Heart left ventricle (tissue), 13 donors: ENCODE measurements around the gene ESYT3.
"Not testable (repeated sequence)": the region's sequence is repeated elsewhere in the genome, so short reads cannot be mapped to it uniquely, and the experiment has no call there.

ENCODE experiments used
- POLR2A ChIP-seq, 2 donors: fragments of 450-650 bp; IDR thresholded peaks; one replicate each; pipeline ENCODE4 v1.6.1; 2017; ENCODE audit warnings: antibody characterized with exemption in 2 of 2, mild to moderate bottlenecking in 2 of 2, moderate library complexity in 2 of 2
- TF ChIP-seq, protein P1 (sequence below), 12 donors: fragments of 200-600 bp; sonication (generic) in 4 of 12; IDR thresholded peaks; one replicate each; pipeline versions ENCODE4 v1.5.0 to v1.8.0; 2018 to 2022; ENCODE audit warnings: antibody characterized with exemption in 12 of 12, mild to moderate bottlenecking in 5 of 12
- donor health status: ischemic (EF 13 %, LVEDD 7.1; RV severe dilation, severe dysfunction).
- donor health status: DM: no; HTN: yes; CAD: no.
- donor health status: DM: no; HTN: no; CAD: no.
- donor health status: ischemic (EF 25% LVEDD 6.9; RV normal size, moderate dysfunction).
- donor health status: ischemic (EF 25% LVEDD 5.7; RV mildly dilated, moderate dysfunction).
- donor health status: ischemic (EF 35%, LVEDD 5.7; RV mildly dilated, moderate dysfunction).
- donor health status: nonischemic (EF 11% LVEDD 7.7; RV severe dilation, severe dysfunction).
- donor health status: DM: yes; HTN: yes; CAD: no.
- donor health status: PGD.
- donor health status: ischemic (EF 29% LVEDD 5.4; RV normal size, mild dysfunction).
- donor health status: nonischemic (EF 23%, LVEDD 6.1; RV moderate dilation, normal function).

DNA sequence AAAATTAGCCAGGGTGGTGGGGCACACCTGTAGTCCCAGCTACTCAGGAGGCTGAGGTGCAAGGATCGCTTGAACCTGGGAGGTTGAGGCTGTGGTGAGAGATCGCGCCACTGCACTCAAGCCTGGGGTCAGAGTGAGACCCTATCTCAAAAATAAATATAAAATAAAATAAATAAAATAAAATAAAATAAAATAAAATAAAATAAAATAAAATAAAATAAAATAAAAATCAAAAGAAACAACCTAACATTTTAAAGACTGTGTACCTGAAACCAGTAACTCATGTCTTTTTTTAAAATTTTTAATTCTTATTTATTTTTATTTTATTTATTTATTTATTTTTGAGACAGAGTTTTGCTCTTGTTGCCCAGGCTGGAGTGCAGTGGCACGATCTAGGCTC lies 7.7 kb upstream of the ESYT3 start:
- TF ChIP-seq POLR2A (IDR thresholded peaks at IDR 0.05), result not testable (repeated sequence)
- TF ChIP-seq, protein P1, sequence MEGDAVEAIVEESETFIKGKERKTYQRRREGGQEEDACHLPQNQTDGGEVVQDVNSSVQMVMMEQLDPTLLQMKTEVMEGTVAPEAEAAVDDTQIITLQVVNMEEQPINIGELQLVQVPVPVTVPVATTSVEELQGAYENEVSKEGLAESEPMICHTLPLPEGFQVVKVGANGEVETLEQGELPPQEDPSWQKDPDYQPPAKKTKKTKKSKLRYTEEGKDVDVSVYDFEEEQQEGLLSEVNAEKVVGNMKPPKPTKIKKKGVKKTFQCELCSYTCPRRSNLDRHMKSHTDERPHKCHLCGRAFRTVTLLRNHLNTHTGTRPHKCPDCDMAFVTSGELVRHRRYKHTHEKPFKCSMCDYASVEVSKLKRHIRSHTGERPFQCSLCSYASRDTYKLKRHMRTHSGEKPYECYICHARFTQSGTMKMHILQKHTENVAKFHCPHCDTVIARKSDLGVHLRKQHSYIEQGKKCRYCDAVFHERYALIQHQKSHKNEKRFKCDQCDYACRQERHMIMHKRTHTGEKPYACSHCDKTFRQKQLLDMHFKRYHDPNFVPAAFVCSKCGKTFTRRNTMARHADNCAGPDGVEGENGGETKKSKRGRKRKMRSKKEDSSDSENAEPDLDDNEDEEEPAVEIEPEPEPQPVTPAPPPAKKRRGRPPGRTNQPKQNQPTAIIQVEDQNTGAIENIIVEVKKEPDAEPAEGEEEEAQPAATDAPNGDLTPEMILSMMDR (IDR thresholded peaks at IDR 0.05), result not testable (repeated sequence)
